GM21619 (cell line): ENCODE data around the gene POLR3H.

ENCODE experiments used
- ATAC-seq: cut with Tn5 transposase; IDR thresholded peaks from one replicate; pipeline ENCODE4 v1.9.1; 2021; ENCODE audit not compliant: unreplicated experiment

The POLR3H gene

DNA sequence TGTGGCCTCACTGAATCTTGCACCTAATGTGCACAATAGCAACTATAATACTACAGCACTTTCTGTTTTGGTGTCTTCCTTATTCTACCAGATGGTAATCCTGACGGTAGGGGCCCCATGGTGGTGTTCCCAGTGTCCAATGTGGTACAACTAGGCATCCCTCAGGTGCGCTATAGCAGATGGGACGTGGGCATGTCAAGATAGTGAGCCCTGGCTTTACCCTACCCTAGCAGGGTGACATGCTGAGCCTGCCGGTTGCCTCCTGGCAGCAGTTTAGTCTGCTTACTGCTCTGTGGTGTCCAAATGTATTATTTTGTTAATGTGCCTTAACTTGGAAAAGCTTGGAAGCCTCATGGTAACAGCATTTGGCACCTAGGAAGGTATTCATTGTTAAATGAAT is 56.2 kb downstream of the POLR3H start:
- no peak for ATAC-seq

DNA sequence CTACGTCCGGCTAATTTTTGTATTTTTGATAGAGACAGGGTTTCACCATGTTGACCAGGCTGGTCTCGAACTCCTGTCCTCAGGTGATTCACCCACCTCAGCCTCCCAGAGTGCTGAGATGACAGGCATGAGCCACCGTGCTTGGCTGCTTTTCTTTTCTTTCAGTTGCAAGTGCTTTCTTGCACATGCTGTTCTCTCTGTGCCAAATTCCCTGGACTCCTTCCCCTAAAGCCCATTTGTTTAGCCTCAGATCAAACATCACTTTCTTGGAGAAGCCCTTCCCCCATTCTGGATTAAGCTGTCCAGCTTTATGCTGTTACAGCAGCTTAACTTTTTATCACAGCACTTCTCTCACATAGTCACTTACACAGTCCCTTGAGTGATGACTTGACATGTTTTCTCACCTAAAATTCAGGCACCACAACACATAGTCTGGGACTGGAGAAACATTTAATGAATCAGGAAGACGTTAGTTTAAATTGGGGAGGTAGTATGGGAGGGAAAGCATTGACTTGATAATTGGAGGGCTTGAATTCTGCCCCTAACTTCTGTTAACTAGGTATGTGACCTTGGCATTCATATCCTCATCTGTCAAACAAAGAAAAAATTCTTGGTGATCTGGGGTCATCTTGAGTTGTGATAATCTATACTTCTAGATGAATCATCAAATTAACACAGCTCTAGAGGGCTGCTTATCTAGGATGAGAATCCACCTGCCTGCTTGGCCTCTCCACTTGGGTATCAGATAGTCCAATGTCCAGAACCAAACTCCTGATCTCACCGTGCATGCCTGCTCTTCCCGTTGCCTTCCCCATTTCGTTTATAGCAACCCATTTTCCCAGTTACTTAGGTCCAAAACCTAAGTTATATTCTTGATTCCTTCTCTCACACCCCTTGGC is 57.0 kb downstream of the POLR3H start:
- no peak for ATAC-seq

DNA sequence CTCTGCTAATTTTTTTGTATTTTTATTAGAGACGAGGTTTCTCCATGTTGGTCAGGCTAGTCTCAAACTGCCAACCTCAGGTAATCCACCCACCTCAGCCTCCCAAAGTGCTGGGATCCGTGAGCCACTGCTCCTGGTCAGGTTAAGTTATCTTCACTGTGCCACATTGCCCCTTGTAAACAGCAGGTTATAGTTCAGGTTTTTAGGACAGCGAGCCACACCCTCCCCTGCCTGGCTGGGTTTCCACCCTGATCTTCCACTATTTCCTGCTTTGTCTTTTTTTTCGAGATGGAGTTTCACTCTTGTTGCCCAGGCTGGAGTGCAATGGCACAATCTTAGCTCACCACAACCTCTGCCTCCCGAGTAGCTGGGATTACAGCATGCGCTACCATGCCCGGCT is 59.2 kb downstream of the POLR3H start:
- ATAC-seq: no peak

DNA sequence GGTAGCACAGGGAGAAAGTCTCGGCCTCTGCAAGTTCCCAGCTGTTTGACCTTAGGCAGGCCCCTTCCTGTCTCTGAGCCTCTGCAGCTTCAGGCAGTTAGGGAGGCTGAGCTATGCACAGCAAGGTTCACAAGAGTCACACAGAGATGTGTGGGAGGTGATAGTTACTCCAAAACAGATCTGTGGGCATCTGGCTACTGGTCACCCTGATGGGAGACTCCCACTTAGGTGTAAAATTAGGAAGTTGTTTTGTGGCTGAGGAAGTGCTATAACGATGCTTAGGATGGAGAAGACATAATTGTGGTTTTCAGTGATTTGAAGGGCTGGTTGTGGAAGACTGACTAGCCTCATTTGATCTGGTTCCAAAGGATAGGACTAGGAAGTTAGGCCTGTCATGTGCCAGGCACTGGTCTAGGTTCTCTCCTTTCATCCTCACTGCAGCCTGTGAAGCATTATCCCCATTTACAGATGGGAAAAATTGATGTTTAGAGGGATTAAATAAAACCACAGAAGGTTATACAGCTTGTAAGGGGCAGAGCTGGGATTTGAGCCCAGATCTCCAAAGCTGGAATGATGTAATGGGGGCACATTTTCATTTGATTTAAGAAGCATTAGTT is 61.8 kb downstream of the POLR3H start:
- no peak for ATAC-seq

DNA sequence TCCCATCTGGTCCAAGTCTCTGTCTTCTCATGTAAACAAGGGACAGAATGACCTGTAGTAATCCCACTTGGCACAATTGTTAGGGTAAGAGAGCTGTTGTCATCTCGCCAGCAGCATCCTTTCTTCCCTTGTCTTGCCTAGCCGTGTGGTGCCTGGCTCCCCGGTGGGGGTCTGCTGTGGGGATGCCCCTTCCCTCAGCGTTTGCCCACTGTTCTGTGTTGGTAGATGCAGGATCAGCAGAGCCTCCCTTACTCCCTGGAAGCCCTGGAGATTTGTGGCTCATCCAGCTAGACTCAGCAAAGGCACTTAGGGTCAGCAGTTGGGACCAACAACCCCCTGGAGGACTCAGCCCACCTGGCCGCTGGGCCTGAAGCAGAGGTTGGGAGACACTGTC is 62.3 kb downstream of the POLR3H start:
- ATAC-seq: no peak

DNA sequence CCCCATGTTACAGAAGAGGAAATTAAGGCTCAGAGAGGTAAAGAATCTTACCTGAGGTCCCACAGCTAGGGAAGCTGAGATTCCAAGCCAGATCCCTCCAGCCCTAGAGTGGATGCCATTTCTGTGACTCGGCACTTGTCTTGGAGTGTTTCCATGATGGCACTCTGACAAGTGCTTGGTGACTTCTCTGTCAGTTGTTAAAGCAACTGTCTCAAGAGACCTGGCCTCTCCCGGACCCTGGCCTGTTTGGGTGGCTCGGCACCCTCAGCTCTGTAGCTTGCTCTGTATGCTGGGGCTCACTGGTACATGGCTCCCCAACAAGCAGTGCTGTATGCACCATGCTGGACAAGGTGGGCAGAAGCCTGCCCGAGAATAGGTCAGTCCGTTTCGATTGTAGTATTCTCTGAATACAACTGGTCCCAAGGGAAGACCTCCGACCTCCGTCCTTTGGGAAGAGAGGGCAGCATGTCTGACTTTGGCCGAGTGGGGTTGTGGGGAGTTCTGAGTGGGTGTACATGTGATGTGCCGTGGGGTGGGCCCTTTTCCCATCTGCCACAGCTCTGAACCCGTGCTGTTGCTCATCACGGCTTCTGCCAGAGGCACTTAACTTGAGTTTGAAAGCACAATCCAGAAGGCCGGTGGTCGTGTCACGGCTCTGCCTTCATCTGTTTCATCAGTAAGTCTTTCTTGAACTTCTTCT is 63.0 kb downstream of the POLR3H start:
- ATAC-seq: no peak

DNA sequence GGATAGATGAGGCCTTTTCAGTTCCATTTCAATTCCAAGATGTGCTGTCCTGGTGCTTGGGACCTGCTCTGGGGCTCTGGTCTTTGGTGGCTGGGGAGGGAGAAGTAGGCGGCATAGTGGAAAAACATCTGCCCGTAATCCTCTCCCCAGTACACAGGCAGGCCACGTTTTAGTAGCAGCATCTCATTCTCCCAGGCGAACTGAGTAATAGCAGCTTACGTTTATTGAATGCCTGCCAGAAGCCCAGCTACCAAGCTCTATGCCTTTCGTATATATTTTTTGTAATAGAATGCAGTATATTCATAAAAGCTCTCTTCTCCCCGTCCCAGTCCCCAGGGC is 63.9 kb downstream of the POLR3H start:
- ATAC-seq: no peak

DNA sequence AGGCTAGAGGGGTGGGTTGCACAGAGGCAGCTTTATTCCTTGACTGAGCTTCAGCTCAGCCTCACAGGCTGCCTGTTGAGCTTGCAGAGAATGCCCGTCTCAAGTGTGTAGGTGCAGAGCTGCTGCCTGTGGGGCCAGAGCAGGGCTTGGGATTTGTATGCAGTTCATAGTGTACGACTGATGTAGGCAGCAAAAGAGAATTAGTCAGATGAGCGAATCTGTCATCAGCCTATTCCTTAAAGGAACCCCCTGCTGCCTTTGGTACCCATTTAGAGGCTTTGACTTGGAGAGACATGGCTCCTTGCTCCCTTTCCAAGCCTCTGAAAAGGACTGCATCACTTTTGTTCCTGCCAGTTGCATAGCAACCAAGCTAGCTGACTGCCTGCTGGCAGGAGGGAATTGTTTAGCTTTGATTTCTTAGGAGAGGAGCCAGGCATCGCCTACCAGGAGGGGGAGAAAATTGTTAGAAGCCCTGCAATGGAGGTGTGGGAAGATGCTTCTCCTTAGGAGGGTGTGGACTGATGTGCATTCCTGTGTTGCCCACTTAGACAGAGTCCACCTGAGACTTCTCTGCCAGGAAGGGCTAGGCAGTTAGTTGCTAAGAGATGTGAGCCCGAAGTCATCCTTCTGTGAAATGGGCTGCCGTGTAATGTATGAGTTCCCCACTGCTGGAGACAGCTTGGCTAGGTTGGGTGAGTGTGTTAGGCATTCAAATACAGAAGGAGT is 64.4 kb downstream of the POLR3H start:
- ATAC-seq: no peak

DNA sequence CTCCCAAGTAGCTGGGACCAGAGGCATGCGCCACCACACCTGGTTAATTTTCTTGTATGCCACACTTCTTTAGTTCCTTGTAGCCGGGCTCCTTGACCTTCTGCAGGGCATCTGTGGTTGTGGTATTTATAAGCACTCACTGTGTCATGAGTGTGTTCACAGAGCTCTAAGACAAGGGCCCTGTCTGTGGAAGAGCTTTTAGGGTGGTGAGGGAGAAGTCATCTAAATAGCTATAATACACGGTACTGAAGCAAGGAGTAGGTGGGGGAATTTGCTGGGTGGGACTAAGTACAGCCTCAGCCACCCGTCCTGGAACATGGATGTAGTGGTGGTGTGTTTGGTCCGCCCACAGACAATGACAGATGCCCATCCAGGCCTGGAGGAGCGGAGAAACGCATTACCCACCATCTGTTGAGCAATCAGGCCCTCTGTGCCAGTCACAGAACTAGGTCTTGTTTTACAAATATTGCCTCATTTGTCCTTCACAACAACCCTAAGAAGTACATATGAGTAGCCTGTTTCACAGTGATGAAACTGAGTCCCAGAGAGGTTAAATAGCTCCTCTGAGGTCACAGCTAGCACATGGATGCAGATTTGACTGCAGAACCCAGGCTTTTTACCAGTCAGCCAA is 65.3 kb downstream of the POLR3H start:
- ATAC-seq: no peak

DNA sequence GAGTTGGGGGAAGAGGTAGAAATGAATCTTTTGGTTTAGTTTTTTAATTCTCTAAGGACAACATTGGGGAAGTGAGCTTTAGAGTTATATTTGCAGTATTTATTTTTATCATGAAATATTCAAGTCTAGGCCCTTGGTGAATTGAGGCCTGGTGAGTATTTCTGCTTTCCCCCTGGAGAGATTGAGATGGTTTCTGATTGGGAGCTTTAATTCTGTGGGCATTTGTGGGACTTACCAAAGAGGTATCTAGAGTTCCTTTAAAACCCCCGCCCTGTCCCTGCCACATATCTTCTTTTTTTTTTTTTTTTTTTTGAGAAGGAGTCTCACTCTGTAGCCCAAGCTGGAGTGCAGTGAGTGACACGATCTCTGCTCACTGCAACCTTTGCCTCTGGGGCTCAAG is 65.8 kb downstream of the POLR3H start:
- ATAC-seq: no peak
